ENCODE results near the gene PFKM.

Gene PFKM

DNA sequence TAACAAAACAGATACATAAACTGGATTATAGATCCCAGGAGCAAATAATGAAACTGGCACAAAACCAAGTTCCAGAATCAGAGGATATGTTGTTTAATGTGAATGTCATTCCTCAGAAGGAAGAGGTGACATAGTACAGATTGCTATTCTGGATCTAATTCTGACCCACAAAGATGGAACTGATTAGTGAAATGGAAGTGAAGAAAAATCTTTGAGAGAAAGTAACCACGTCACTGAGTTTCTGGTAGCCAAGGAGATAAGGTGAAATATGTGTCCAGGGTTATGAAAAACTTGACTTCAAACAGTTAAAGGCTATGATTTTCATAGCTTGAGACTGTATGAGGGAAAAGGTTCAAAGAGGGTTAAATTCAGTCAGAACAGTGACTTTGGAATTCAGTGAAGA is 75.6 kb downstream of the PFKM start:
- TF ChIP-seq, protein P1, sequence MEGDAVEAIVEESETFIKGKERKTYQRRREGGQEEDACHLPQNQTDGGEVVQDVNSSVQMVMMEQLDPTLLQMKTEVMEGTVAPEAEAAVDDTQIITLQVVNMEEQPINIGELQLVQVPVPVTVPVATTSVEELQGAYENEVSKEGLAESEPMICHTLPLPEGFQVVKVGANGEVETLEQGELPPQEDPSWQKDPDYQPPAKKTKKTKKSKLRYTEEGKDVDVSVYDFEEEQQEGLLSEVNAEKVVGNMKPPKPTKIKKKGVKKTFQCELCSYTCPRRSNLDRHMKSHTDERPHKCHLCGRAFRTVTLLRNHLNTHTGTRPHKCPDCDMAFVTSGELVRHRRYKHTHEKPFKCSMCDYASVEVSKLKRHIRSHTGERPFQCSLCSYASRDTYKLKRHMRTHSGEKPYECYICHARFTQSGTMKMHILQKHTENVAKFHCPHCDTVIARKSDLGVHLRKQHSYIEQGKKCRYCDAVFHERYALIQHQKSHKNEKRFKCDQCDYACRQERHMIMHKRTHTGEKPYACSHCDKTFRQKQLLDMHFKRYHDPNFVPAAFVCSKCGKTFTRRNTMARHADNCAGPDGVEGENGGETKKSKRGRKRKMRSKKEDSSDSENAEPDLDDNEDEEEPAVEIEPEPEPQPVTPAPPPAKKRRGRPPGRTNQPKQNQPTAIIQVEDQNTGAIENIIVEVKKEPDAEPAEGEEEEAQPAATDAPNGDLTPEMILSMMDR (conservative IDR thresholded peaks at IDR 0.05; ENCODE audit: low read length): no peak
- peak; percentile 48 for DNase-seq (ENCODE audit: low read depth)
- H3K4me3 ChIP-seq (ENCODE audit: low read length): no peak overlapping the region
